GM23248 (cell line): ENCODE data around the gene TP53.

Source experiments
- EZH2 ChIP-seq: fragments of 200-600 bp; sonication (generic); IDR thresholded peaks from 2 replicates; pipeline ENCODE4 v1.6.1; 2018; ENCODE audit warnings: antibody characterized with exemption, mild to moderate bottlenecking; ENCODE audit not compliant: insufficient read depth, poor library complexity, severe bottlenecking
- EZH2phosphoT487 ChIP-seq: fragments of 200-600 bp; sonication (generic); IDR thresholded peaks from 2 replicates; pipeline ENCODE4 v1.6.1; 2018; ENCODE audit warnings: antibody characterized with exemption, moderate library complexity, mild to moderate bottlenecking, low read depth; ENCODE audit not compliant: insufficient read depth

DNA sequence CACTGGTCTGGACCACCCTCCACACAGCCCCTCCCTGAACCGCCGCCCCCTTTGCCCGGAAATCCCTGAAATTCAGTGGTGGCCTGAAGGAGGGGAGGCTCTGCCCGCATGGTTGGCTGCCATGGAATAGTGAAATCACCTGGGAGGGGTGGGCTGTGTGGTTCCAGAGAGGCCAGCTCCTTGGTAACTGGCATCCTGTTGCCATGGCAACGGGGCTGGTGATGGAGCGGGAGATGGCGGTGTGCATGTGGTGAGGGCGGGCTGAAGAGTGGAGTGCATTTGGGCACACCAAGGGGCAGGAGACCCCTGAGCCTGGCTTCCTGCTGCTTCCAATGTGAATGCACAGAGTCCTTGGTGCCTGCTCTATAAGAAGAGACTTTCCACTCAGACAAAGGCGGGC, 20.2 kb upstream of the TP53 start:
- no peak for TF ChIP-seq EZH2phosphoT487
- TF ChIP-seq EZH2, result no peak
